ENCODE data around the gene VPS36. TPM values are rescaled to one million over a fixed set of nuclear protein-coding genes. Genes with fewer than 3 reads are reported as not detected.

VPS36 gene
- polyA plus RNA-seq, 2 of the 4 experiments (the other 2 are of a cell fraction), result 12.6 to 23.1 TPM

GRCh38 chr13:52455677-52456041 lies 5.2 kb upstream of the VPS36 start:
- peak overlapping the region; percentile 98 for H3K4me2 ChIP-seq

GRCh38 chr13:52454820-52455676 lies 4.6 kb upstream of the VPS36 start, which contains the start of gene CKAP2:
CKAP2 (plus strand) TSS chr13:52455478; CDS start chr13:52455557, 79 bp downstream.
- no peak for FAIRE-seq
- peak; percentile 91 to 92 for ATAC-seq
- Histone ChIP-seq H3K4me3 (peak within 1 kb of the TSS; percentile 96), H3K4me1 (peaks cover 36% of the 10 kb centered on the region; the same call in 2 of the 3 replicates), H3K4me2 (peak within 1 kb of the TSS; percentile 98), H3K27ac (peak within 1 kb of the TSS; percentile 91 to 93), H3K9me3 (no peaks in the 10 kb centered on the region)
- ChIA-PET POLR2A (no interaction called here), CTCF (no interaction called here)
- WGBS (ENCODE audit: missing lambda C conversion rate), result under 1% methylated on average over 23 of the region's 56 CpGs
- DNase-seq (ENCODE audit: low read depth in 1 of 2, low spot score in 1 of 2), result peak; percentile 76 to 92
- TF ChIP-seq RARB (CRISPR knock-in tag; IDR thresholded peaks at IDR 0.05) (no peak), ZNF302 (CRISPR knock-in tag; IDR thresholded peaks at IDR 0.05) (no peak), MAFK (IDR thresholded peaks at IDR 0.05; ENCODE audit: partially characterized antibody) (peak; percentile 44), JUN (IDR thresholded peaks at IDR 0.05) (peak; percentile 26 to 66; a peak in 4 of 5 replicates), RAD21 (conservative IDR thresholded peaks at IDR 0.05 in 1 of 2, IDR thresholded peaks at IDR 0.05 in 1 of 2) (no peak), RFX5 (IDR thresholded peaks at IDR 0.05) (peak; percentile 93), FOSL2 (IDR thresholded peaks at IDR 0.05) (no peak), FOSL2 (CRISPR knock-in tag; IDR thresholded peaks at IDR 0.05) (no peak), MYC (IDR thresholded peaks at IDR 0.05; ENCODE audit: borderline replicate concordance, low read length) (0 out of 2 replicates have a peak, but pooled peaks have one; percentile 32), HMGXB4 (CRISPR knock-in tag; IDR thresholded peaks at IDR 0.05; ENCODE audit: borderline replicate concordance) (no peak), HOXB13 (CRISPR knock-in tag; IDR thresholded peaks at IDR 0.05; ENCODE audit: low read depth) (no peak)
- TF ChIP-seq, protein P1, sequence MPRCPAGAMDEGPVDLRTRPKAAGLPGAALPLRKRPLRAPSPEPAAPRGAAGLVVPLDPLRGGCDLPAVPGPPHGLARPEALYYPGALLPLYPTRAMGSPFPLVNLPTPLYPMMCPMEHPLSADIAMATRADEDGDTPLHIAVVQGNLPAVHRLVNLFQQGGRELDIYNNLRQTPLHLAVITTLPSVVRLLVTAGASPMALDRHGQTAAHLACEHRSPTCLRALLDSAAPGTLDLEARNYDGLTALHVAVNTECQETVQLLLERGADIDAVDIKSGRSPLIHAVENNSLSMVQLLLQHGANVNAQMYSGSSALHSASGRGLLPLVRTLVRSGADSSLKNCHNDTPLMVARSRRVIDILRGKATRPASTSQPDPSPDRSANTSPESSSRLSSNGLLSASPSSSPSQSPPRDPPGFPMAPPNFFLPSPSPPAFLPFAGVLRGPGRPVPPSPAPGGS (IDR thresholded peaks at IDR 0.05), result peak; percentile 49; the same call in 1 of the 3 replicates

More at GRCh38 chr13:52455677-52456041, 5.2 kb upstream of the VPS36 start:
- peaks cover 36% of the 10 kb centered on the region; the same call in 2 of the 3 replicates for H3K4me1 ChIP-seq
- no peak for FAIRE-seq
- H3K4me3 ChIP-seq, result peak overlapping the region; percentile 96
- no peaks in the 10 kb centered on the region for H3K9me3 ChIP-seq
- DNase-seq (ENCODE audit: low read depth in 1 of 2, low spot score in 1 of 2), result peak; percentile 53 to 75
- ChIA-PET CTCF (no interaction called here), POLR2A (no interaction called here)
- peak overlapping the region; percentile 91 to 93 for H3K27ac ChIP-seq
- no peak for TF ChIP-seq ZSCAN20 (CRISPR knock-in tag; IDR thresholded peaks at IDR 0.05)
- no peak for TF ChIP-seq HOXA7 (CRISPR knock-in tag; IDR thresholded peaks at IDR 0.05)
- no peak for TF ChIP-seq TFCP2L1 (CRISPR knock-in tag; IDR thresholded peaks at IDR 0.05)
- no peak for TF ChIP-seq NFE2L2 (conservative IDR thresholded peaks at IDR 0.05; ENCODE audit: low read length)
- no peak for TF ChIP-seq RNF2 (IDR thresholded peaks at IDR 0.05; ENCODE audit: borderline replicate concordance, low read depth)
- TF ChIP-seq HMGXB4 (CRISPR knock-in tag; IDR thresholded peaks at IDR 0.05; ENCODE audit: borderline replicate concordance), result 0 out of 2 replicates have a peak, but pooled peaks have one; percentile 30
- TF ChIP-seq PHF8 (IDR thresholded peaks at IDR 0.05; ENCODE audit: borderline replicate concordance, low read depth), result peak; percentile 61
- TF ChIP-seq HOXB5 (CRISPR knock-in tag; IDR thresholded peaks at IDR 0.05), result no peak
- TF ChIP-seq MAX (IDR thresholded peaks at IDR 0.05), result no peak; the same call in 1 of the 2 replicates
- TF ChIP-seq, protein P2, sequence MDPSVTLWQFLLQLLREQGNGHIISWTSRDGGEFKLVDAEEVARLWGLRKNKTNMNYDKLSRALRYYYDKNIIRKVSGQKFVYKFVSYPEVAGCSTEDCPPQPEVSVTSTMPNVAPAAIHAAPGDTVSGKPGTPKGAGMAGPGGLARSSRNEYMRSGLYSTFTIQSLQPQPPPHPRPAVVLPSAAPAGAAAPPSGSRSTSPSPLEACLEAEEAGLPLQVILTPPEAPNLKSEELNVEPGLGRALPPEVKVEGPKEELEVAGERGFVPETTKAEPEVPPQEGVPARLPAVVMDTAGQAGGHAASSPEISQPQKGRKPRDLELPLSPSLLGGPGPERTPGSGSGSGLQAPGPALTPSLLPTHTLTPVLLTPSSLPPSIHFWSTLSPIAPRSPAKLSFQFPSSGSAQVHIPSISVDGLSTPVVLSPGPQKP (IDR thresholded peaks at IDR 0.05; ENCODE audit: low read depth, low read length), result no peak
- no peak for TF ChIP-seq ZNF302 (CRISPR knock-in tag; IDR thresholded peaks at IDR 0.05)
- TF ChIP-seq NPAS2 (CRISPR knock-in tag; IDR thresholded peaks at IDR 0.05; ENCODE audit: borderline replicate concordance), result no peak
- TF ChIP-seq RCOR1 (IDR thresholded peaks at IDR 0.05; ENCODE audit: low read depth, low read length), result no peak
- no peak for TF ChIP-seq EHF (CRISPR knock-in tag; IDR thresholded peaks at IDR 0.05)
- TF ChIP-seq HEYL (CRISPR knock-in tag; IDR thresholded peaks at IDR 0.05), result no peak
- no peak for TF ChIP-seq KDM1A (IDR thresholded peaks at IDR 0.05; ENCODE audit: low read depth)
- TF ChIP-seq JUN (IDR thresholded peaks at IDR 0.05), result no peak; a peak in 2 of 5 replicates
- no peak for TF ChIP-seq CHD4 (IDR thresholded peaks at IDR 0.05; ENCODE audit: borderline replicate concordance)
- no peak for TF ChIP-seq POLR2AphosphoS2 (conservative IDR thresholded peaks at IDR 0.05; ENCODE audit: low read length)
- TF ChIP-seq CHD2 (IDR thresholded peaks at IDR 0.05; ENCODE audit: low read length, partially characterized antibody), result no peak
- TF ChIP-seq GATA3 (IDR thresholded peaks at IDR 0.05; ENCODE audit: borderline replicate concordance), result no peak
- TF ChIP-seq POLR2A (IDR thresholded peaks at IDR 0.05; ENCODE audit: low read length), result 0 out of 2 replicates have a peak, but pooled peaks have one; percentile 10
- TF ChIP-seq MAZ (IDR thresholded peaks at IDR 0.05; ENCODE audit: borderline replicate concordance, low read depth, low read length), result no peak
- TF ChIP-seq MYC (IDR thresholded peaks at IDR 0.05; ENCODE audit: borderline replicate concordance, low read length), result no peak
- no peak for TF ChIP-seq RAD21 (conservative IDR thresholded peaks at IDR 0.05 in 1 of 2, IDR thresholded peaks at IDR 0.05 in 1 of 2)
- no peak for TF ChIP-seq ATOH8 (CRISPR knock-in tag; IDR thresholded peaks at IDR 0.05; ENCODE audit: low read depth)
- no peak for TF ChIP-seq EP300 (IDR thresholded peaks at IDR 0.05)
- peak; percentile 80 to 86 for ATAC-seq
- WGBS (ENCODE audit: missing lambda C conversion rate), result 1% methylated on average over 16 of the region's 37 CpGs

Data from A549 (cell line).